NCI-H774 (cell line): ENCODE data around the gene MICAL2.
A peak's percentile ranks its signal among the peaks of the same experiment; 100 is the strongest.

ENCODE experiments used
- DNase-seq: peaks from one replicate; lab custom pipeline; 2025; lab: John Stamatoyannopoulos, UW

The MICAL2 gene

DNA sequence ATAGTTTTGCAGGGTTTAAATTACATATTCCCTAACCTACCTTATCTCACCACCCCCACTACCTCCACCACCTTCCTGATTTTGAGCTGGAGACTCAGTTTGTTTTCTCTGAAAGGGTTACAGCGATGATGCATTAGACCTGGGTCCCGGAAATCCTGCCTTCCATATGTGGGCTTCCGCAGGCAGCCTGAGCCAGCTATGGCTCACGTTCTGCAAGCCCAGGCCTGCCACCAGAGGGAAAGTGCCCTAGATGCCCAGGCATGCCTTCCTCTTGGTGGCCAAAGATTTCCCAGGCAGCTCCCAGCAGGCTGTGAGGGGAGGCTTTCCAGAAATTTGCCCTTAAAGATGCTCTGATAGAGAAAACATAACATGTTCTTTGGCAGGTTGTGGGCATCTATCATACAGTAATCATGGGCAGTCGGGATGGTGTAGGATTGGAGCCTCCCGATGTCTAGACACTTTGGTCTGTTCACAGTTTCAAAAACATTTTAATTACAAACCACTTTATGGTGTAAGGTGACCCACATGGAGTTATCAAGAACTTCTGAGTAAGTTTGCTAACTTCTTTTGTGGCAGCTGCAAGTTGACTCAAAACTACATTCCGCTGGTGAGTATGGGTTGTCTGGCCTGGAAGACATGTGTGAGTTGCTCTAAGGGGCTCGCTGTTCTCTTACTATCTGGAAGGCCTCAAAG, 79.3 kb downstream of the MICAL2 start:
- no peak for DNase-seq

GRCh38 chr11:12190511-12190910, 80.1 kb downstream of the MICAL2 start:
- no peak for DNase-seq

DNA sequence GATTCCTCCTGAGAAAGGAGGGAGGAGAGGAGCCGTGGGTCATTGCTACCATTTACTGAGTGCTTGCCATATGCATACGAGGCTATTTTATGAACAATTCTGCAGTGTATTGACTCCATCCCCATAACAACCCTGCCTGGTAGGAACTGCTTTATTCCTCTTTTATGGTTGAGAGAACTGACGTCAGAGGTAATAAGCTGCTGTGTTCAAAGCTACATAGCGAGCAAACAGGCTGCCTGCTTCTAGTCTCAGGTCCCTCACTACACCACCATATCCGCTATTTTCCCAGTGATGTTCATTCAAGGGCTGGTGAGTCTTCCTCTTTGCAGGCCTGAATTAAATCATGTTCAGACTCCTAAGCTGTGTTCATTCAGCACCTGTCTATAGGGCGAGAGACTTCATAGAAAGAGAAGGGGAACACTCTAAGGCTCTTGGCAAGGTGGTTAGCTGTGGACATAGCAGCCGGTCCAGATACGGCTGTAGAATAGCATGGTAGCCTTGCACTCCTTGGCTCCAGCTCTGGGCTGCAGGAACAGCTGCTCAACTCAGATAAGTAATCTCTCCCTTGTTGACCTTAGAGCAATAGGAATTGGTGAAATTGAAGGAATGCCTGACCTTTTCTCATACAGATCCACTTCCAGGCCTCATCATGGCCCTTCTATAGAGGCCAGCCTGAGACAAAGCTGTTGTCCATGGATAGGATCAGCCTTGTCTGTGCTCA, 82.6 kb downstream of the MICAL2 start:
- peak; percentile 18 for DNase-seq

DNA sequence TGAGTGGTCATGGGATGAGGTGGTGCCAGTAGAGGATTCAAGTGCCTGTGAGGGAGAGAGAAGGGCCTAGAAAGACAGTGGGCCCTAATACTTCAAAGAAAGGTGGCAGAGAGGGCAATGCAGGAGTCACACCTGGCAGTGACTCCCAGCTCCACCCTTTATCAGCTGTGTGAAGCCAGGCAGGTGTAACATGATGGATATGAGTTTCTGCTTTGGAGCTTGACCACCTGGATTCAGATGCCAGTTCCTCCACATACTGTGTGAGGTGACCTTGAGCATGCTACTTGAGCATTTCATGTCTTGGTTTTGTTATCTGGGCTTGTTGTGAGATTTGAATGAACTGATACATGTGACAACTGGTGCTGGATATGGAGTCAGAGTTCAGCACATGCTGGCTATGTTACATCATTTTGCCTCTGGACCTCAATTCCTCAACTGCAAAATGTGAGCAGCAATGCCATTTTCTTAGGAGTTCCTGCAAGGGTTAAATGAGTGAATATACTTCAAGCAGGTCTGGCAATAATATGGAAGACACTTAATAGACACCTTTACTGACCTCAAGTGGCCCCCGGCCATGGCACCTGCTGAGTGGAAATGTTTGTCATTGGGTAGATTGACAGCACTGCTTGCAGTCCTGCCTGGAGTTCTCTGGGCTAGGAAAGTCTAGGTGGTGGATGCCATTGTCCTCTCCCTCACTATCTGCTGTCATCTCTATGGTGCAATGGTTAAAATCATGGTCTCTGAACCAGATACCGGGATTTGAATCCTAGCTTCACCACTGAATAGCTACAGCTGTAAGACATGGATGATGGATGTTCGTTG, 83.3 kb downstream of the MICAL2 start:
- no peak for DNase-seq

DNA sequence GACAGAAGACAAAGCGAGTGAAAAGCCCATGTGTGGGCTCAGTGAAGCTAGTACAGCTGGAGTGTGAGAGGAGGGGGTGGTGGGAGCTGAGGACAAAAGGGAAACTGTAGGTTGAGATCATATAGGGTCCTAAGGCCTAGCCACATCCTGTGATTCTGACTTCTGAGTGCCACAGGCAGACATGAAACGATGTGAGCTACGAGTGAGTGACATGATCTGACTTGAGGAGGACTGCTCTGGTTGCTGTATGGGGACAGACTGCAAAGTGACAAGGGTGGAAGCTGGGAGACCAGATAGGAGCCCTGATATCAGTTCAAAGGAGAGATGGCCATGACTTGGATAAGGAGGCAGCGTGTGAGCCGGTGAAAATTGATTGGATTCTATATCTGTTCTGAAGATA, 85.4 kb downstream of the MICAL2 start:
- no peak for DNase-seq

DNA sequence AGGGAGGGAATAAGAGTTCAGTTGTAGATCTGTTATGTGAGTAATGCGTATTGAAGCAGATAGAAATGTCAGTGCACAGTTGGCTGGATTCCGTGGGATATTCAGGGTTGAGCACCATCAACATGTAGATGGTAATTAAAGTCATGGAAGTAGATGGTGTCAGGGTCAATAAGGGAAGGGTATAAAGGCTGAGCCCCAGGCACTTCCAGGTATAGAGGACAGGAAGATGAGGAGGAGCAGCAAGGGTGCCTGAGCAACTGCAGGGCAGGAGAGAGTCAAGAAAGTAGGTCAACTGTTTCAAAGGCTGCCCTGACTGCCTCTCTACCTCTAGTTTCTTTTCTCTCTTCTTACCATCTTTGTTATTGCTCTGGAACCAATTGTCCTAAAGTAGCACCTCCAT, 85.9 kb downstream of the MICAL2 start:
- DNase-seq = no peak

GRCh38 chr11:12196872-12197271, 86.5 kb downstream of the MICAL2 start:
- no peak for DNase-seq

DNA sequence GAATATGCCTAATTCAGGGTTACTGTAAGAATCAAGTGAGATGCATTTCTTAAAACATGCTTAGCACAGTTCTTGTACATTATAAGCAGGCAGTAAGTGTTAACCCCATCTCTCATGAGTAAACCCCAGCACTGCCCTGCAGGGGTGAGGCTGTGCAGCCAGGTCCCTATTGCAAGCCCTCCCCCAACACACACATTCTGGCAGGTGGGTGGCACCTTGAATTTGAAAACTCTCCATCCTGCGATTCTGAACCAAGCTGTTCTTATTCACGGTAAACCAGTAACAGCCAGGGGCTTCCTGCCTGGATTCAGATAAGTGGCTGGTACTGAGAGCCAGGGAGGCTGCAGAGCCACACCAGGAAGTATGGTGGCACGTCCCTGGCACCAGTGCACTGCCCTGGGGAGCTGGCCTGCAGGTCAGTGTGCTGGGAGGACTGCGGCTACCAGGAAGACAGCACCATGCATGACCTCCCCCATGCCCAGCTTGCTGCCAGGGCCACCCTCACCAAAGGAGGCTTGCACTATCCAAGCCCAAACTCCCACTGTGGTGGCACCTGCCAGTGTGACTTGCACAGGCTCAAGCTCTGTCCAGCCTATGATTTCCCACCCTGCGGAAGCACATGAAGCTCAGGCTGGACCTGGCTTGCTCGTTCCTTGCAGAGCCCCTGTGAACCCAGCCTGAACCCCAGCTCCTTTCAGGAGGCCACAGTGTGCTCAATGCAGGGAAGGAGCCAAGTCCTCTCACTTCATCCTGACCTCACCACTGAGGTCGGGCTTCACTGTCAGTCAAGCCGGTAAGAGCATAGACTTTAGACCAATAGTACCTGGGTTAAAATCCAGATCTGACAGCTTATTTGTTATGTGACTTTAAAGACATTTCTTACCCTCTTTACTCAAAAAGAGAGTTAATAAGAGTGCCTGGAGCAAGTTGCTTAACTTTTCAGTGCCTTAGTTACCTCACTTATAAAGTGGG, 88.1 kb downstream of the MICAL2 start:
- DNase-seq = no peak

GRCh38 chr11:12199231-12199948, 89.0 kb downstream of the MICAL2 start:
- DNase-seq = peak; percentile 19

DNA sequence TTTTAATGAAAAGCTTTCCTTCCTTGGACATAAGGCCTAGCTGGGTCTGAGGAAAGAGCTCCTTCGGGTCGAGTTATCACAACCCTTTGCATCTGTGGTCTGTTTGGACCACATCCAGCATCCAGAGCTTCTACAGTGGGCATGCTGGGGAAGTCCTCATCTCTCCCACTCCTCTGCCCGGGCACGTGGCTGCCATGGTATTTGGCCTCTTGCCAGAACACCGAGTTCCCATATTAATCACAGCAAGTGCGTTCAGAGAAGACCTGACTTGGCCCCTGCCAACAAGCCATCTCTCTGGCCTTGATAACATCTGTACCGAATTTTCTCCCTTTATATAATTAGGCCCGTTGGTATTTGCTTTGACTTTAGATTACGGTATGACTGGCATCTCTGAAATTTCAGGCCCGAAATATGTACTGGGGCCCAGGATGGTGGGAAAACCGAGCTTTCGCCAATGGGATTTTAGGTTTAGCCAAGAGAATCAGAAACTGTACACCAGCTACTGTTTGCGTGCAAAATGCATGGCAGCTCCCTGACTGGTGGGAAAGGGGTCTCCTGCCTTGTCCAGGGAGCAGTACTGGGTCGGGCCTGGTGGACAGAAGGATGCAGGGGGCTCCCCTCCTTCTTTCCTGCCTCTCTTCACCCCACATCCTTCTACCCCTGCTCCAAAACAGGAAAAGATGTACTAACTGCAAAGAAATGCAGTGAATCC, 90.0 kb downstream of the MICAL2 start:
- DNase-seq = no peak

DNA sequence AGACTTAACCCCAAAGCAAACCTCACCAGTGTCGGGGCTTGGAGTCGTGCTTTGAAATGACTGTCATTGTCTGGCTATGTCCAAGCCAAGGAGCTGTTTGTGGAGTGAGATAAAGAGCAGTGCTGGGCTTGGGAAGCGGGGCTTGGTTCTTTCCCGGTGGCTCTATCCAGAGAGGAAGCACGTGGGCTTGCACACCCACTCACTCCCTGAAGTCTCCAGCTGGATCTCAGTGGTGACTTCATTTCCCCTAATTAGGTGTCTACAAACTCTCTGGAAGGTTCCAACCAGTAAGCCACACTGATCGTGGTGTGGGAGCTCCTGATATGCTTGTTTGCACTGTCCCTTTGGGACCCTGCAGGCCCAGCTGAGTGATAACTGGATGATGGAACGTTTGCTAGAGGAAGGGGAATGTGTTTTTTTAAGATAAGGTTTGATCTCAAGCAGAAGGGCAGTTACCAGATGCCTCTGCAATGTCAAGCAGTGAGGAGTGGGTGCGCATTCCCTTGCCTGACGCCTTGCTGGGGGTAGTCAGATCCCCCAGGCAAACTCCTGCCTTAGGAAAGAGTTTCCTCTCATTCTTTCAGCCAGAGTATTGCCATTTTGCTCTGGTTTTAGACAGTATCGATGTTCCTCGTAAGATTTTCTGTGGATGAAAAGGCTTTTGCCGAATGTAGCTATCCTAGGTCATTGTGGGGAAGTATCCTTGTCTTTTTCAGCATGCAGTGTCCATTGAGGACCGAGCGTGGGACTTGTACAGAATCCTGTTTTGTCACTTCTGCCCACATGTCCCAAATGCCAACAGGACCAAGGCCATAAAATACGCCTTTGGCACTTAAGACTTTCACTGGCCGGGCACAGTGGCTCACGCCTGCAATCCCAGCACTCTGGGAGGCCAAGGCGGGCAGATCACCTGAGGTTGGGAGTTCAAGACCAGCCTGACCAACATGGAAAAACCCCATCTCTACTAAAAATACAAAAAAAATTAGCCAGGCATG, 90.9 kb downstream of the MICAL2 start:
- DNase-seq = no peak

DNA sequence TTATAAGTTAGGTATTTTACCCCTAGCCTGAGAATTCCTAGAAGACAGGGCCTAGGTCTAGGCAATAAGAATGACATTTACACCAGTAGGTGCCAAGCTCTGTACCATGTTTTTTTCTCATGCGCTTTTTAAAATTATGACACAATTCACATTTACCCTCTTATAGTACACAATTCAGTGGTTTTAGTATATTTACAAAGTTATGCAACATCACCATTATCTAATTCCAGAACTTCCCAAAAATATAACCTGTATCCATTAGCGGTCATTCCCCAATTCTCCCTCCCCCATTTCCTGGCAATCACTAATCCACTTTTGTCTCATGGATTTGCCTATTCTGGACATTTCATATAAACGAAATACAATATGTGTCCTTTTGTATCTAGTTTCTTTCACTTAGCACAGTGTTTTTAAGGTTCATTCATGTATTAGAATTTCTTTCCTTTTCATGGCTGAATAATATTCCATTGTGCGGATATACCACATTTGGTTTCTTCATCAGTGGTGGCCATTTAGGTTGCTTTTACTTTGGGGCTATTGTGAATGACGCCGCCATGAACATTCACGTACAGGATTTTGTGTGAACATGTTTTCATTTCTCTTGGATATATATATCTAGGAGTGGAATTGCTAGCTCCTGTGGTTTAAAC, 92.4 kb downstream of the MICAL2 start:
- no peak for DNase-seq

DNA sequence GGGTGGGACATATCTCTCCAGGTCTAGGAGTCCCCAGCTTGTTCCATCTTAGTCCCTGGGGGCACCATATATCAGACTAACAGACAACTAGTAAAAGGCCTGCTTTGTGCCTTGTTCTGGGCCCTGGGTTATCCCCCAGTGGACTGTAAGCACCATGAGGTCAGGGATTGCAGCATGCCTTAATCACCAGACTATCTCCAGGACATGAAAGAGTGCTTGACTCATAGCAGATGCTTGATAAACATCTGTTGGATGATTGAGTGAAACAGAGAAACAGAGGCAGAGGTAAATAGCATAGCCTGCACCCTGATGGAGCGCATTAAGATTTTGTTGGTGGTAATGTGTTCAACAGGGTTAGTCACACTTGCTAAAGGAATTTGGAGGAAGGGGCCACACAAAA, 94.1 kb downstream of the MICAL2 start:
- no peak for DNase-seq

GRCh38 chr11:12205330-12205729, 94.9 kb downstream of the MICAL2 start:
- DNase-seq = no peak

GRCh38 chr11:12206529-12206928, 96.1 kb downstream of the MICAL2 start:
- DNase-seq = no peak

- no peak for DNase-seq
Measured at GRCh38 chr11:12207384-12208150, 97.2 kb downstream of the MICAL2 start.

- DNase-seq = no peak
Measured at GRCh38 chr11:12209096-12209495, 98.7 kb downstream of the MICAL2 start.

- no peak for DNase-seq
Measured at GRCh38 chr11:12210200-12210599, 99.8 kb downstream of the MICAL2 start.
